Measurements from ENCODE around the gene FNDC3B.

DNA sequence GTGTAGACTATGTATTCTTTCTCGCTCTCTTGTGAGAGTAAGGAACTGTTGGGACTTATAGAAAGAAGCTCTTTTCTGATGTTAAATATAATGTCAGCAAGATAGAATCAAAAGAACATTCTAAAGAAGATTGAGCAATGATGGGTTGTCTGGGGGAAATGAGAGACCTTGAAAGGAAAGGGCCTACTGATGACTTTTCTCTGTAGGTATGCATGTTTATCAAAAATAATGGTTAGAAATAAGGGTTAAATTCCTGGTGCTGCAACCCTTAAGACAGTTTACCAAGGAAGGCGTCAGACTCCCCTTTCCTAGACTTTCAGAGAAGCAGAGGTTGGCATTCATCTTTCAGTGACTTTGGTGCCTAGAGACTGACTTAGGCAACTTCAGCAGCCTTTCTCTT lies 339.1 kb downstream of the FNDC3B start:
- TF ChIP-seq, protein P1, sequence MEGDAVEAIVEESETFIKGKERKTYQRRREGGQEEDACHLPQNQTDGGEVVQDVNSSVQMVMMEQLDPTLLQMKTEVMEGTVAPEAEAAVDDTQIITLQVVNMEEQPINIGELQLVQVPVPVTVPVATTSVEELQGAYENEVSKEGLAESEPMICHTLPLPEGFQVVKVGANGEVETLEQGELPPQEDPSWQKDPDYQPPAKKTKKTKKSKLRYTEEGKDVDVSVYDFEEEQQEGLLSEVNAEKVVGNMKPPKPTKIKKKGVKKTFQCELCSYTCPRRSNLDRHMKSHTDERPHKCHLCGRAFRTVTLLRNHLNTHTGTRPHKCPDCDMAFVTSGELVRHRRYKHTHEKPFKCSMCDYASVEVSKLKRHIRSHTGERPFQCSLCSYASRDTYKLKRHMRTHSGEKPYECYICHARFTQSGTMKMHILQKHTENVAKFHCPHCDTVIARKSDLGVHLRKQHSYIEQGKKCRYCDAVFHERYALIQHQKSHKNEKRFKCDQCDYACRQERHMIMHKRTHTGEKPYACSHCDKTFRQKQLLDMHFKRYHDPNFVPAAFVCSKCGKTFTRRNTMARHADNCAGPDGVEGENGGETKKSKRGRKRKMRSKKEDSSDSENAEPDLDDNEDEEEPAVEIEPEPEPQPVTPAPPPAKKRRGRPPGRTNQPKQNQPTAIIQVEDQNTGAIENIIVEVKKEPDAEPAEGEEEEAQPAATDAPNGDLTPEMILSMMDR (IDR thresholded peaks at IDR 0.05) = no peak
- TF ChIP-seq ZFX (IDR thresholded peaks at IDR 0.05; ENCODE audit: borderline replicate concordance) = no peak
